CD4-positive, CD25-positive, alpha-beta regulatory T cell (primary cell): ENCODE data around the gene OR11A1. TPM values are rescaled to one million over a fixed set of nuclear protein-coding genes. Genes with fewer than 3 reads are reported as not detected.
A peak's percentile ranks its signal among the peaks of the same experiment; 100 is the strongest.

Experiments used
- ATAC-seq, 2 donors: fragments of 150-1000 bp; cut with Tn5 transposase; one replicate each; pipeline ENCODE4 v1.10.0; 2021; ENCODE audit warnings: low read depth in 2 of 2, moderate number of reproducible peaks in 2 of 2, moderate library complexity in 1 of 2
- DNase-seq, 3 donors: peaks; one replicate each; pipeline versions ENCODE4 v3.0.0 to v3.0.0-alpha.2; 2012 to 2022; ENCODE audit warnings: mixed read lengths in 1 of 3
- H3K27ac ChIP-seq: one replicate; pipeline ENCODE4 v1.7.0; 2013; ENCODE audit warnings: mild to moderate bottlenecking, low read length; ENCODE audit not compliant: insufficient read depth, poor library complexity, severe bottlenecking
- H3K27me3 ChIP-seq: one replicate; pipeline ENCODE4 v1.7.0; 2013; ENCODE audit warnings: low read length; ENCODE audit not compliant: control insufficient read depth, insufficient read depth
- H3K36me3 ChIP-seq: one replicate; pipeline ENCODE4 v1.7.0; 2013; ENCODE audit warnings: mild to moderate bottlenecking, low read length, moderate library complexity; ENCODE audit not compliant: control insufficient read depth, insufficient read depth
- H3K4me1 ChIP-seq: 2 replicates; pipeline ENCODE4 v1.7.0; 2013; ENCODE audit warnings: mild to moderate bottlenecking, low read length; ENCODE audit not compliant: insufficient read depth, control insufficient read depth, poor library complexity, severe bottlenecking
- H3K4me3 ChIP-seq: one replicate; pipeline ENCODE4 v1.7.0; 2013; ENCODE audit warnings: low read depth, mild to moderate bottlenecking, low read length, moderate library complexity
- H3K9me3 ChIP-seq, 2 experiments: 1 replicate in 1 of 2; 2 replicates in 1 of 2; pipeline ENCODE4 v1.7.0; 2013; ENCODE audit warnings: low read length in 2 of 2, mild to moderate bottlenecking in 1 of 2, moderate library complexity in 1 of 2; ENCODE audit not compliant: control insufficient read depth in 2 of 2
- H3K27ac Mint-ChIP-seq, 3 donors: one replicate each; pipeline ENCODE4 v1.8.0; 2020 to 2022; ENCODE audit warnings: mild to moderate bottlenecking in 3 of 3, mixed read lengths in 3 of 3, moderate library complexity in 2 of 3
- H3K27me3 Mint-ChIP-seq: one replicate; pipeline ENCODE4 v1.8.0; 2022; ENCODE audit warnings: mild to moderate bottlenecking, mixed read lengths
- H3K36me3 Mint-ChIP-seq: one replicate; pipeline ENCODE4 v1.8.0; 2020; ENCODE audit warnings: mixed read lengths
- H3K4me1 Mint-ChIP-seq, 4 donors: one replicate each; pipeline ENCODE4 v1.8.0; 2020 to 2022; ENCODE audit warnings: mixed read lengths in 4 of 4, mild to moderate bottlenecking in 1 of 4
- H3K4me3 Mint-ChIP-seq, 4 donors: one replicate each; pipeline ENCODE4 v1.8.0; 2020 to 2022; ENCODE audit warnings: mild to moderate bottlenecking in 4 of 4, mixed read lengths in 4 of 4, moderate library complexity in 3 of 4
- H3K9me3 Mint-ChIP-seq, 7 donors: one replicate each; pipeline ENCODE4 v1.8.0; 2020 to 2022; ENCODE audit warnings: mixed read lengths in 7 of 7, mild to moderate bottlenecking in 3 of 7, moderate library complexity in 2 of 7
- polyA plus RNA-seq, 4 donors: library from polyadenylated mRNA; unstranded; fragments of 300-500 nt; fragmentation: Illumina TruSeq; gene quantifications; one replicate each; pipeline ENCODE4 v1.2.3, GENCODE V29; 2021
- total RNA-seq: library from RNA; stranded (reverse); gene quantifications from one replicate; pipeline ENCODE4 v1.2.3, GENCODE V29; 2022

Gene OR11A1
- total and polyA plus RNA-seq, 5 donors from 2014 or later: not detected

DNA sequence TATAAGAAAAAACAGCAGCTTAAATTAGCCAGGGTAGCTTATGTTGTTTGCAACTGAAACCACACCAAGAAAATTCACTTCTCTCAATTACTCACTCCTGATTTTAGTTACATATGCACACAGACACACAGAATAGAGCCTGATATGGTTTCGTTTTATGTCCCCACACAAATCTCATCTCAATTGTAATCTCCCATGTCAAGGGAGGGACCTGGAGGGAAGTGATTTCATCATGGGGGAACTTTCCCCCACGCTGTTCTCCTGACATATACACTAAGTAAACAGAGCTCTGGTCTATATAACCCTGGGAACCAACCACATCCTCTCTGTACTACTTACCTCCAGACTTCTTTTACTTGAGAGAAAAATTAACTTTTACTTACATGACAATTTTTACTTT is 32.3 kb downstream of the OR11A1 start:
- Mint-ChIP-seq H3K27me3 (peaks cover 45% of the 10 kb centered on the region), H3K4me3 (no peak overlapping the region), H3K9me3 (peaks cover 0 to 5% (median 0%) of the 10 kb centered on the region in 7 donors), H3K36me3 (no peaks in the 10 kb centered on the region), H3K4me1 (peaks cover 0 to 2% (median 0%) of the 10 kb centered on the region in 4 donors), H3K27ac (no peak overlapping the region)
- DNase-seq: peak in 1 of 3 donors; percentile 0
- H3K4me3 ChIP-seq: no peak overlapping the region
- ATAC-seq: no peak
- H3K27ac ChIP-seq: no peak overlapping the region
- peaks cover 11% of the 10 kb centered on the region for H3K27me3 ChIP-seq
- H3K4me1 ChIP-seq: no peaks in the 10 kb centered on the region
- H3K9me3 ChIP-seq: no peaks in the 10 kb centered on the region
- H3K36me3 ChIP-seq: no peaks in the 10 kb centered on the region

GRCh38 chr6:29424168-29424567 is 32.7 kb downstream of the OR11A1 start:
- H3K27me3 Mint-ChIP-seq: peaks cover 48% of the 10 kb centered on the region
- peaks cover 0 to 2% (median 0%) of the 10 kb centered on the region in 4 donors for H3K4me1 Mint-ChIP-seq
- peaks cover 0 to 5% (median 0%) of the 10 kb centered on the region in 7 donors for H3K9me3 Mint-ChIP-seq
- no peak overlapping the region for H3K27ac ChIP-seq
- H3K27me3 ChIP-seq: peaks cover 11% of the 10 kb centered on the region
- no peaks in the 10 kb centered on the region for H3K4me1 ChIP-seq
- H3K4me3 Mint-ChIP-seq: no peak overlapping the region
- H3K4me3 ChIP-seq: no peak overlapping the region
- no peaks in the 10 kb centered on the region for H3K9me3 ChIP-seq
- no peak for DNase-seq
- H3K27ac Mint-ChIP-seq: no peak overlapping the region
- ATAC-seq: no peak
- no peaks in the 10 kb centered on the region for H3K36me3 ChIP-seq
- H3K36me3 Mint-ChIP-seq: no peaks in the 10 kb centered on the region

GRCh38 chr6:29419516-29419915 is 37.4 kb downstream of the OR11A1 start:
- Histone ChIP-seq H3K27me3 (peaks cover 4% of the 10 kb centered on the region), H3K4me3 (no peak overlapping the region), H3K4me1 (no peaks in the 10 kb centered on the region), H3K9me3 (no peaks in the 10 kb centered on the region), H3K36me3 (no peaks in the 10 kb centered on the region), H3K27ac (no peak overlapping the region)
- no peak overlapping the region for H3K27ac Mint-ChIP-seq
- peaks cover 0 to 7% (median 0%) of the 10 kb centered on the region in 7 donors for H3K9me3 Mint-ChIP-seq
- no peaks in the 10 kb centered on the region for H3K4me1 Mint-ChIP-seq
- no peak for DNase-seq
- H3K36me3 Mint-ChIP-seq: no peaks in the 10 kb centered on the region
- ATAC-seq: no peak
- peaks cover 40% of the 10 kb centered on the region for H3K27me3 Mint-ChIP-seq
- H3K4me3 Mint-ChIP-seq: no peak overlapping the region

DNA sequence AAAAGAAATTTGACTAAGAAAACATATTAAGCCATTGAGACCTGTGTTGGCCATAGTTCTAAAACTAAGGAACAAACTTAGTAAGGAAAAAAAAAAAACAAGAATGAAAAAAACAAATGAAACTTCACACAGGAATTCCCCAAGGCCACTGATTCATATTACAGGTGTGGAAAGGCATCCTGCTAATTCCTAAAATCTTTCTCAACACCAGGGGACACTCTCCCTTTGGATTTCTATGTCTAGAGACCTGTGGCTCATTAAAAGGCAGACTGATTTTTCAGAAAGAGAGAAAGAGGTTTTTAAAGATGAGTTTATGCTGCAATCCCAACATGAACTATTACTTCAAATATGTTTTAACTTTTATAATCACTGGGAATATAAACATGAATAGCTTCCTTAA is 42.3 kb downstream of the OR11A1 start, which contains the start of gene OR12D1:
OR12D1 (plus strand) TSS at position 341 of the 400 bp plus-strand sequence.
- Histone ChIP-seq H3K4me1 (no peaks in the 10 kb centered on the region), H3K9me3 (peaks cover 0 to 3% of the 10 kb centered on the region in 2 experiments), H3K4me3 (no peak within 1 kb of the TSS), H3K27me3 (peaks cover 2% of the 10 kb centered on the region), H3K27ac (no peak within 1 kb of the TSS), H3K36me3 (no peaks in the 10 kb centered on the region)
- no peak within 1 kb of the TSS for H3K27ac Mint-ChIP-seq
- H3K27me3 Mint-ChIP-seq: peaks cover 26% of the 10 kb centered on the region
- H3K36me3 Mint-ChIP-seq: no peaks in the 10 kb centered on the region
- H3K9me3 Mint-ChIP-seq: peaks cover 1 to 17% (median 11%) of the 10 kb centered on the region in 7 donors
- no peak for DNase-seq
- H3K4me3 Mint-ChIP-seq: no peak within 1 kb of the TSS
- ATAC-seq: no peak
- H3K4me1 Mint-ChIP-seq: no peaks in the 10 kb centered on the region

GRCh38 chr6:29403801-29404200 is 53.1 kb downstream of the OR11A1 start:
- no peaks in the 10 kb centered on the region for H3K36me3 Mint-ChIP-seq
- no peaks in the 10 kb centered on the region for H3K36me3 ChIP-seq
- no peaks in the 10 kb centered on the region for H3K4me1 ChIP-seq
- DNase-seq (no peak), ATAC-seq (no peak)
- H3K27me3 Mint-ChIP-seq: peaks cover 33% of the 10 kb centered on the region
- no peaks in the 10 kb centered on the region for H3K4me1 Mint-ChIP-seq
- no peaks in the 10 kb centered on the region for H3K27me3 ChIP-seq
- H3K9me3 Mint-ChIP-seq: peaks cover 0 to 13% (median 4%) of the 10 kb centered on the region in 7 donors
- H3K27ac ChIP-seq: no peak overlapping the region
- no peaks in the 10 kb centered on the region for H3K9me3 ChIP-seq
- no peak overlapping the region for H3K4me3 Mint-ChIP-seq
- H3K4me3 ChIP-seq: no peak overlapping the region
- H3K27ac Mint-ChIP-seq: no peak overlapping the region

GRCh38 chr6:29399525-29399924 is 57.3 kb downstream of the OR11A1 start:
- H3K4me1 Mint-ChIP-seq: no peaks in the 10 kb centered on the region
- no peak for DNase-seq

DNA sequence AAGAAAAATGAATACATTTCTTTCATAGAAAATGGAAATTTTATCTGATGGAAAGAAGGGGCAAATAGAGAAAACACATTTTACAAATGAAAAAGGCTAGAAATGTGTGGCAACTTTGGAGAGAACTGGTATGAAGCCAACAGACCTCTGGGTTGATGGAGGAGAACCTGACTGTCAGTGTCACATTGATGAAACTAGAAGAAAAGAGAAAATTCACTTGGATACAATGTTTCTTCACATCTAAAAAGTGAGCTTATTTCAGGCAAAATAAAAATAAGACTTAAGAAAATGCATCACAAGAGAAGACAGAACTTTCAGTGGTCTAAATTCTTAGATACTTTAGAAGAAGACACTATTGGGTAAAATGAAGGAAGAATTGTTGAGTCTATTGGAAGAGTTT is 61.5 kb downstream of the OR11A1 start, which contains the start of gene OR12D2:
OR12D2 (plus strand) TSS at position 301 of the 400 bp plus-strand sequence. CDS start 1,069 bp downstream, outside the sequence.
- no peaks in the 10 kb centered on the region for H3K9me3 ChIP-seq
- peaks cover 6% of the 10 kb centered on the region for H3K27me3 ChIP-seq
- ATAC-seq (no peak), DNase-seq (no peak)
- no peak within 1 kb of the TSS for H3K27ac ChIP-seq
- Mint-ChIP-seq H3K9me3 (peaks cover 0 to 2% (median 0%) of the 10 kb centered on the region in 7 donors), H3K27ac (no peak within 1 kb of the TSS), H3K4me3 (no peak within 1 kb of the TSS), H3K27me3 (peaks cover 20% of the 10 kb centered on the region), H3K36me3 (no peaks in the 10 kb centered on the region), H3K4me1 (no peaks in the 10 kb centered on the region)
- no peaks in the 10 kb centered on the region for H3K4me1 ChIP-seq
- no peak within 1 kb of the TSS for H3K4me3 ChIP-seq
- H3K36me3 ChIP-seq: no peaks in the 10 kb centered on the region

More at GRCh38 chr6:29399525-29399924, 57.3 kb downstream of the OR11A1 start:
- H3K27me3 Mint-ChIP-seq: peaks cover 29% of the 10 kb centered on the region
- no peak for ATAC-seq
- Histone ChIP-seq H3K27ac (no peak overlapping the region), H3K36me3 (no peaks in the 10 kb centered on the region), H3K4me3 (no peak overlapping the region), H3K9me3 (no peaks in the 10 kb centered on the region), H3K4me1 (no peaks in the 10 kb centered on the region), H3K27me3 (peaks cover 6% of the 10 kb centered on the region)
- no peaks in the 10 kb centered on the region for H3K36me3 Mint-ChIP-seq
- H3K9me3 Mint-ChIP-seq: peaks cover 0 to 4% (median 0%) of the 10 kb centered on the region in 7 donors
- H3K4me3 Mint-ChIP-seq: no peak overlapping the region
- no peak overlapping the region for H3K27ac Mint-ChIP-seq

DNA sequence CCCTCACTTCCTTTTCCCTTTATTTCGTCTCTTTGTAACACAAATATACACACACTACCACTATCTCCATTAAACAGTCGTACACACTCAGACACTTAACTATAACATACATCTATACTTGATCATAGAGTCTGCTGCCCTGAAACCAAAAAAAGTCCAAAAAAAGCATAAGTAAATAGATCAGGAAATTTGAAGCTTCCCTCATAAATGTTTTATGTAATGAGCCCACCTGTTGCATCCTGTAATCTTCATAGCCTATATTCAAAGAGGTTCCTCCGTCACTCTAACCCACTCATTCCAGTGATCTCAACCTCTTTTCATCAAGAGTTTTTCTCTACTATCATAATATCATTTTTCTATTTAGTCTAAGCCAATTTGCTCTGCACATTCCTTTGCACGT is 68.3 kb downstream of the OR11A1 start:
- H3K9me3 Mint-ChIP-seq: peaks cover 0 to 1% (median 0%) of the 10 kb centered on the region in 7 donors
- Histone ChIP-seq H3K4me3 (no peak overlapping the region), H3K4me1 (no peaks in the 10 kb centered on the region), H3K27ac (no peak overlapping the region), H3K27me3 (no peaks in the 10 kb centered on the region), H3K9me3 (no peaks in the 10 kb centered on the region), H3K36me3 (no peaks in the 10 kb centered on the region)
- H3K27me3 Mint-ChIP-seq: peaks cover 22% of the 10 kb centered on the region
- H3K27ac Mint-ChIP-seq: no peak overlapping the region
- DNase-seq (no peak), ATAC-seq (no peak)
- H3K4me3 Mint-ChIP-seq: no peak overlapping the region
- H3K36me3 Mint-ChIP-seq: no peaks in the 10 kb centered on the region
- H3K4me1 Mint-ChIP-seq: peaks cover 0 to 5% (median 0%) of the 10 kb centered on the region in 4 donors
